Measurements from ENCODE around the gene RABL6.
"Not testable (repeated sequence)": the region's sequence is repeated elsewhere in the genome, so short reads cannot be mapped to it uniquely, and the experiment has no call there.

RABL6 gene

DNA sequence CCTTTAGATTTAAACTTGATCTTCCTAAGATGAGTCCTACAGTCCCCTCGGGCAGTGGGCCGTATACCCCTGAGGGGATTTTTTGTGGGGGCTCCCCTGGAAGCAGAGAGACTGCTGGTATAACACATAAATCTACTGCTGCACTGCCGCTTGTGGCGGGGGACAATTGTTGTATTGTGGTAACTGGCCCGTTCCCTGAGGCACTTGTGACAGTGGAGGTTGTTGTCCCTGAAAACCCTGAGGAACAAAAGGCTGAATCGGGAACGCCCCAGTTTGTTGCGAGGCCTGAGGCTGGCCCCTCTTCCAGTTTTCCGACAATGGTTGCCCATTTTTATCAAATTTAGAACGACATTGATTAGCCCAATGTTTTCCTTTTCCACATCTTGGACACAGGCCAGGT lies 21.3 kb upstream of the RABL6 start:
- Histone ChIP-seq H3K36me3 (ENCODE audit: insufficient read depth) (no peaks in the 10 kb centered on the region), H3K4me3 (IDR thresholded peaks at IDR 0.05; ENCODE audit: insufficient read depth, low read depth, low read length) (no peak overlapping the region), H3K4me1 (ENCODE audit: low read depth, poor library complexity, severe bottlenecking) (peaks cover 50% of the 10 kb centered on the region), H4K20me1 (ENCODE audit: insufficient read depth) (no peaks in the 10 kb centered on the region), H3K9ac (no peak overlapping the region), H3K4me2 (no peak overlapping the region), H2AFZ (ENCODE audit: low read depth) (no peak overlapping the region), H3K79me2 (ENCODE audit: insufficient read depth, low read depth) (no peaks in the 10 kb centered on the region), H3K27ac (no peak overlapping the region), H3K27me3 (ENCODE audit: insufficient read depth, low read depth) (peaks cover 18% of the 10 kb centered on the region; the same call in 1 of the 2 replicates)
- TF ChIP-seq CTCF (conservative IDR thresholded peaks at IDR 0.05; ENCODE audit: low read depth, low read length): no peak

- not testable (repeated sequence) for H3K4me2 ChIP-seq; H3K9ac ChIP-seq; H3K27ac ChIP-seq; H3K36me3 ChIP-seq (ENCODE audit: insufficient read depth); H2AFZ ChIP-seq (ENCODE audit: low read depth); H3K79me2 ChIP-seq (ENCODE audit: insufficient read depth, low read depth); H3K4me3 ChIP-seq (IDR thresholded peaks at IDR 0.05; ENCODE audit: insufficient read depth, low read depth, low read length); H4K20me1 ChIP-seq (ENCODE audit: insufficient read depth)
- Histone ChIP-seq H3K4me1 (ENCODE audit: low read depth, poor library complexity, severe bottlenecking) (peaks cover 53% of the 10 kb centered on the region), H3K27me3 (ENCODE audit: insufficient read depth, low read depth) (peaks cover 13% of the 10 kb centered on the region; the same call in 1 of the 2 replicates)
Observed at GRCh38 chr9:136786983-136787382, 20.8 kb upstream of the RABL6 start.

GRCh38 chr9:136787690-136788400 lies 19.9 kb upstream of the RABL6 start:
- Histone ChIP-seq H3K36me3 (ENCODE audit: insufficient read depth) (no peaks in the 10 kb centered on the region), H2AFZ (ENCODE audit: low read depth) (no peak overlapping the region), H4K20me1 (ENCODE audit: insufficient read depth) (no peaks in the 10 kb centered on the region), H3K4me3 (IDR thresholded peaks at IDR 0.05; ENCODE audit: insufficient read depth, low read depth, low read length) (no peak overlapping the region), H3K4me2 (peak overlapping the region; percentile 9; the same call in 1 of the 2 replicates), H3K27ac (no peak overlapping the region), H3K9ac (no peak overlapping the region), H3K79me2 (ENCODE audit: insufficient read depth, low read depth) (no peaks in the 10 kb centered on the region), H3K4me1 (ENCODE audit: low read depth, poor library complexity, severe bottlenecking) (peaks cover 59% of the 10 kb centered on the region), H3K27me3 (ENCODE audit: insufficient read depth, low read depth) (peaks cover 7% of the 10 kb centered on the region; the same call in 1 of the 2 replicates)
- TF ChIP-seq CTCF (conservative IDR thresholded peaks at IDR 0.05; ENCODE audit: low read depth, low read length): peak; percentile 95

DNA sequence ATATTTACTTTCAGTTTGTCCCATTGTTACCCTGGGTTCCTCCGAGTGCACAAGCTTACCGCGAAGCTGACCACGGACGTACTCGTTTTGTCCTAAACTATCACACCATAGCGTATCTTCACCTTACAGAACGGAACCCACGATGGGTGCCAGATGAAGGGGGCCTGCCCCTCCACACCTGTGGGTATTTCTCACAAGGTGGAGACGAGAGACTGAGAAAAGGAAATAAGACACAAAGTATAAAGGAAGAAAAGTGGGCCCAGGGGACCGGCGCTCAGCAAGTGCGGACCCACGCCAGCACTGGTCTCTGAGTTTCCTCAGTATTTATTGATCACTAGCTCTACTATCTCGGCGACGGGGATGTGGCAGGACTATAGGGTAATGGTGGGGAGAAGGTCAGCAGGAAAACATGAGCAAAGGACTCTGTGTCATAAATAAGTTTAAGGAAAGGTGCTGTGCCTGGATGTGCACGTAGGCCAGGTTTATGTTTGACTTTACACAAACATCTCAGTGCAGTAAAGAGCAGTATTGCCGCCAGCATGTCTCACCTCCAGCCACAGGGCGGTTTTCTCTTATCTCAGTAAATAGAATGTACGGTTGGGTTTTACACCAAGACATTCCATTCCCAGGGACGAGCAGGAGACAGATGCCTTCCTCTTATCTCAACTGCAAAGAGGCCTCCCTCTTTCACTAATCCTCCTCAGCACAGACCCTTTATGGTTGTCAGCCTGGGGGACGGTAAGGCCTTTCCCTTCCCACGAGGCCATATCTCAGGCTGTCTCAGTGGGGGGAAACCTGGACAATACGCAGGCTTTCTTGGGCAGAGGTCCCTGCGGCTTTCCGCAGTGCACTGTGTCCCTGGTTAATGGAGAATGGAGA lies 18.9 kb upstream of the RABL6 start:
- H3K4me3 ChIP-seq (IDR thresholded peaks at IDR 0.05; ENCODE audit: insufficient read depth, low read depth, low read length); H3K9ac ChIP-seq: not testable (repeated sequence)
- peak overlapping the region; percentile 9; the same call in 1 of the 2 replicates for H3K4me2 ChIP-seq

DNA sequence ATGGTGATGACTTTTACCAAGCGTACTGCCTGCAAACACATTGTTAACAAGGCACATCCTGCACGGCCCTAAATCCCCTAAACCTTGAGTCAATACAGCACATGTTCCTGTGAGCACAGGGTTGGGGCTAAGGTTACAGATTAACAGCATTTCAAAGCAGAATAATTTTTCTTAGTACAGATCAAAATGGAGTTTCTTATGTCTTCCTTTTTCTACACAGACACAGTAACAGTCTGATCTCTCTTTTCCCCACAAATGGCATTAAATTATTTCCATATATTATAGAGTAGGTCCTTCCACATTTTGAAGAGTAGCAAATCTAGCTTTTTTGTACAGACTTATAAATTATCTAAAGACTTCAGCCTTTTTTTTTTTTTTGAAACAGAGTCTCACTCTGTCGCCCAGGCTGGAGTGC lies 18.2 kb upstream of the RABL6 start:
- Histone ChIP-seq H3K4me2 (no peak overlapping the region), H3K4me1 (ENCODE audit: low read depth, poor library complexity, severe bottlenecking) (peaks cover 51% of the 10 kb centered on the region), H4K20me1 (ENCODE audit: insufficient read depth) (no peaks in the 10 kb centered on the region), H2AFZ (ENCODE audit: low read depth) (no peak overlapping the region), H3K4me3 (IDR thresholded peaks at IDR 0.05; ENCODE audit: insufficient read depth, low read depth, low read length) (no peak overlapping the region), H3K27me3 (ENCODE audit: insufficient read depth, low read depth) (peaks cover 7% of the 10 kb centered on the region; the same call in 1 of the 2 replicates), H3K27ac (no peak overlapping the region), H3K36me3 (ENCODE audit: insufficient read depth) (no peaks in the 10 kb centered on the region), H3K79me2 (ENCODE audit: insufficient read depth, low read depth) (no peaks in the 10 kb centered on the region), H3K9ac (no peak overlapping the region)
- TF ChIP-seq CTCF (conservative IDR thresholded peaks at IDR 0.05; ENCODE audit: low read depth, low read length): no peak

More for the DNA sequence above, 18.9 kb upstream of the RABL6 start:
- H2AFZ ChIP-seq (ENCODE audit: low read depth); H4K20me1 ChIP-seq (ENCODE audit: insufficient read depth); H3K27me3 ChIP-seq (ENCODE audit: insufficient read depth, low read depth); H3K27ac ChIP-seq; H3K79me2 ChIP-seq (ENCODE audit: insufficient read depth, low read depth); H3K36me3 ChIP-seq (ENCODE audit: insufficient read depth): not testable (repeated sequence)
- H3K4me1 ChIP-seq (ENCODE audit: low read depth, poor library complexity, severe bottlenecking): peaks cover 55% of the 10 kb centered on the region
